Activated CD4-positive, alpha-beta T cell treated with anti-CD3 and anti-CD28 coated beads, Interleukin-2, amount 50 U/mL, for 4 hours (primary cell): ENCODE measurements around the gene RXFP2.

Experiments used
- DNase-seq, 2 experiments: peaks; one replicate each; pipeline ENCODE4 v3.0.0-alpha.2; 2020

RXFP2 gene

GRCh38 chr13:31769575-31769974 is 30.2 kb downstream of the RXFP2 start:
- DNase-seq: no peak

GRCh38 chr13:31772231-31772630 is 32.9 kb downstream of the RXFP2 start:
- no peak for DNase-seq

- no peak for DNase-seq
These were observed 34.2 kb downstream of the RXFP2 start for GRCh38 chr13:31773538-31773937.

GRCh38 chr13:31774186-31774750 is 34.9 kb downstream of the RXFP2 start:
- DNase-seq: no peak

GRCh38 chr13:31775148-31775547 is 35.8 kb downstream of the RXFP2 start:
- no peak for DNase-seq

- DNase-seq: no peak
These were observed 36.4 kb downstream of the RXFP2 start for GRCh38 chr13:31775686-31776085.

- no peak for DNase-seq
These were observed 41.7 kb downstream of the RXFP2 start for GRCh38 chr13:31781064-31781463.

GRCh38 chr13:31786011-31786410 is 46.7 kb downstream of the RXFP2 start:
- DNase-seq: no peak

GRCh38 chr13:31790992-31791391 is 51.7 kb downstream of the RXFP2 start:
- DNase-seq: no peak

- no peak for DNase-seq
These were observed 53.9 kb downstream of the RXFP2 start for GRCh38 chr13:31793246-31793645.

GRCh38 chr13:31794452-31794851 is 55.1 kb downstream of the RXFP2 start:
- DNase-seq: no peak

- no peak for DNase-seq
These were observed 57.9 kb downstream of the RXFP2 start for GRCh38 chr13:31797154-31797775.

GRCh38 chr13:31798189-31798588 is 58.9 kb downstream of the RXFP2 start:
- DNase-seq: no peak

- no peak for DNase-seq
These were observed 61.8 kb downstream of the RXFP2 start for GRCh38 chr13:31801088-31801487.

GRCh38 chr13:31803311-31803710 is 64.0 kb downstream of the RXFP2 start:
- no peak for DNase-seq

- no peak for DNase-seq
These were observed 66.5 kb downstream of the RXFP2 start for GRCh38 chr13:31805841-31806240.

- DNase-seq: peak in 1 of 2 experiments; percentile 5
These were observed 67.8 kb downstream of the RXFP2 start for GRCh38 chr13:31807090-31807541.

- DNase-seq: no peak
These were observed 75.2 kb downstream of the RXFP2 start for GRCh38 chr13:31814536-31814935.

GRCh38 chr13:31815361-31816144 is 76.2 kb downstream of the RXFP2 start:
- no peak for DNase-seq

GRCh38 chr13:31818236-31818635 is 78.9 kb downstream of the RXFP2 start:
- DNase-seq: no peak

- DNase-seq: no peak
These were observed 85.6 kb downstream of the RXFP2 start for GRCh38 chr13:31824705-31825517.

GRCh38 chr13:31826521-31826920 is 87.2 kb downstream of the RXFP2 start:
- DNase-seq: no peak

GRCh38 chr13:31827707-31828106 is 88.4 kb downstream of the RXFP2 start:
- DNase-seq: no peak
